WTC11 (cell line): ENCODE measurements around the gene ZEB1. TPM values are rescaled to one million over a fixed set of nuclear protein-coding genes. Genes with fewer than 3 reads are reported as not detected.

Experiments used
- ATAC-seq: fragments of 200-7000 bp; cut with Tn5 transposase; 2 replicates; pipeline ENCODE4 v1.10.0; 2021; ENCODE audit warnings: mild to moderate bottlenecking, moderate library complexity
- CTCF ChIA-PET: fragments of 300-600 bp; sonication (Branson Sonifier 250); formaldehyde crosslinking; loops from one replicate; lab custom pipeline; 2021; ENCODE audit warnings: antibody characterized with exemption; lab: Charles Lee
- POLR2A ChIA-PET: fragments of 350-600 bp; sonication (Branson Sonifier 250); formaldehyde crosslinking; loops from one replicate; lab custom pipeline; 2021; ENCODE audit warnings: antibody characterized with exemption; lab: Charles Lee
- DNase-seq: peaks from one replicate; pipeline ENCODE4 v3.0.0; 2021; ENCODE audit warnings: low spot score
- H3K27ac Mint-ChIP-seq: 2 replicates; pipeline ENCODE4 v1.8.0; 2021; ENCODE audit warnings: mixed read lengths
- H3K27me3 Mint-ChIP-seq: 2 replicates; pipeline ENCODE4 v1.8.0; 2021; ENCODE audit warnings: low read depth, mild to moderate bottlenecking, moderate library complexity, mixed read lengths
- H3K36me3 Mint-ChIP-seq: 2 replicates; pipeline ENCODE4 v1.8.0; 2021; ENCODE audit warnings: mixed read lengths
- H3K4me1 Mint-ChIP-seq: 2 replicates; pipeline ENCODE4 v1.8.0; 2022; ENCODE audit warnings: mixed read lengths
- H3K4me3 Mint-ChIP-seq: 2 replicates; pipeline ENCODE4 v1.8.0; 2021; ENCODE audit warnings: mild to moderate bottlenecking, moderate library complexity, mixed read lengths
- H3K9me3 Mint-ChIP-seq: 2 replicates; pipeline ENCODE4 v1.8.0; 2021; ENCODE audit warnings: mixed read lengths
- ATF1 ChIP-seq: sonication (generic); formaldehyde crosslinking; IDR thresholded peaks from 2 replicates; pipeline ENCODE4 v1.8.1; 2023; ENCODE audit warnings: mild to moderate bottlenecking, moderate library complexity, missing genetic modification reagents
- FOXJ3 ChIP-seq: sonication (generic); formaldehyde crosslinking; IDR thresholded peaks from 2 replicates; pipeline ENCODE4 v1.9.0; 2021; ENCODE audit warnings: missing genetic modification reagents, mild to moderate bottlenecking, borderline replicate concordance
- FOXP1 ChIP-seq: sonication (generic); formaldehyde crosslinking; IDR thresholded peaks from 2 replicates; pipeline ENCODE4 v1.8.0; 2022; ENCODE audit warnings: missing genetic modification reagents, mild to moderate bottlenecking, moderate library complexity, borderline replicate concordance
- MXD4 ChIP-seq: fragments of 250-450 bp; sonication (Bioruptor Pico); IDR thresholded peaks from 2 replicates; pipeline ENCODE4 v1.8.0; 2021; ENCODE audit warnings: mild to moderate bottlenecking, moderate library complexity, borderline replicate concordance
- NR1H2 ChIP-seq: sonication (generic); formaldehyde crosslinking; IDR thresholded peaks from 2 replicates; pipeline ENCODE4 v1.9.0; 2021; ENCODE audit warnings: mild to moderate bottlenecking, moderate library complexity, missing genetic modification reagents
- NR3C1 ChIP-seq: sonication (generic); formaldehyde crosslinking; conservative IDR thresholded peaks from 2 replicates; pipeline ENCODE4 v1.8.1; 2023; ENCODE audit warnings: low read depth, mild to moderate bottlenecking, missing genetic modification reagents
- SMAD3 ChIP-seq: sonication (generic); formaldehyde crosslinking; IDR thresholded peaks from 2 replicates; pipeline ENCODE4 v1.8.0; 2022; ENCODE audit warnings: missing genetic modification reagents, mild to moderate bottlenecking, borderline replicate concordance
- ZNF317 ChIP-seq: sonication (generic); formaldehyde crosslinking; IDR thresholded peaks from 2 replicates; pipeline ENCODE4 v1.8.1; 2023; ENCODE audit warnings: low read depth, mild to moderate bottlenecking, moderate library complexity, missing genetic modification reagents, borderline replicate concordance
- ZNF416 ChIP-seq: fragments of 250-450 bp; sonication (Bioruptor Pico); IDR thresholded peaks from 2 replicates; pipeline ENCODE4 v1.9.0; 2021; ENCODE audit warnings: mild to moderate bottlenecking, inconsistent platforms
- total RNA-seq: library from RNA; stranded (reverse); gene quantifications from 3 replicates; pipeline ENCODE4 v1.2.3, GENCODE V29; 2021
- TF ChIP-seq, protein P1 (sequence below): fragments of 250-450 bp; sonication (Bioruptor Pico); IDR thresholded peaks from 2 replicates; pipeline ENCODE4 v1.9.0; 2021; ENCODE audit warnings: mild to moderate bottlenecking
- TF ChIP-seq, protein P2 (sequence below): sonication (generic); formaldehyde crosslinking; IDR thresholded peaks from 2 replicates; pipeline ENCODE4 v1.8.0; 2022; ENCODE audit warnings: mild to moderate bottlenecking, missing genetic modification reagents
- TF ChIP-seq, protein P3 (sequence below): sonication (generic); formaldehyde crosslinking; IDR thresholded peaks from 2 replicates; pipeline ENCODE4 v1.8.1; 2023; ENCODE audit warnings: mild to moderate bottlenecking, missing genetic modification reagents, borderline replicate concordance
- TF ChIP-seq, protein P4 (sequence below): fragments of 250-450 bp; sonication (Bioruptor Pico); IDR thresholded peaks from 2 replicates; pipeline ENCODE4 v1.9.0; 2021; ENCODE audit warnings: mild to moderate bottlenecking, borderline replicate concordance
- TF ChIP-seq, protein P5 (sequence below): sonication (generic); formaldehyde crosslinking; IDR thresholded peaks from 2 replicates; pipeline ENCODE4 v1.8.1; 2023; ENCODE audit warnings: mild to moderate bottlenecking, missing genetic modification reagents, moderate library complexity

Gene ZEB1
- total RNA-seq, 1 experiment from 2014 or later, result 0.39 TPM

DNA sequence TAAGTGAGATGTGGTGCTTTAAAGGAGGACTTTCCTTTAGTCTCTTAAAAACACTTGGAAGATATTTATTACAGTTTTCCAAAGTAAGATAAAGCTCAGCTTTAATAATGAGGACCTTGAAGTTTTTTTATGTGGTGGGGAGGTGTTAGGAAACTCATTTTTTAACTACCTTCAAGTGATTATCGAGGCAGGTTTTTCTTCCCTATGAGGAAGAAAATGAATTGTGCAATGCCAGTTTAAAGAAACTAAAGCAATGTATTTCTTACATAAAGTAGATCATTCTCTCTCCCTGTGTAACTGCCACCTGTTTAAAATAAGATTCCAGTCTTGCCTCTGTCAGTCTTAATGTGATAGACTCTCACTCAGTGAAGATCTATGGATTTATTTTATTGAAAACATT lies 27.9 kb downstream of the ZEB1 start (continued):
- TF ChIP-seq, protein P1, sequence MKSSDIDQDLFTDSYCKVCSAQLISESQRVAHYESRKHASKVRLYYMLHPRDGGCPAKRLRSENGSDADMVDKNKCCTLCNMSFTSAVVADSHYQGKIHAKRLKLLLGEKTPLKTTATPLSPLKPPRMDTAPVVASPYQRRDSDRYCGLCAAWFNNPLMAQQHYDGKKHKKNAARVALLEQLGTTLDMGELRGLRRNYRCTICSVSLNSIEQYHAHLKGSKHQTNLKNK (CRISPR knock-in tag), result no peak
- TF ChIP-seq NR1H2 (CRISPR knock-in tag), result no peak
- TF ChIP-seq, all 79 proteins: peak for 0

DNA sequence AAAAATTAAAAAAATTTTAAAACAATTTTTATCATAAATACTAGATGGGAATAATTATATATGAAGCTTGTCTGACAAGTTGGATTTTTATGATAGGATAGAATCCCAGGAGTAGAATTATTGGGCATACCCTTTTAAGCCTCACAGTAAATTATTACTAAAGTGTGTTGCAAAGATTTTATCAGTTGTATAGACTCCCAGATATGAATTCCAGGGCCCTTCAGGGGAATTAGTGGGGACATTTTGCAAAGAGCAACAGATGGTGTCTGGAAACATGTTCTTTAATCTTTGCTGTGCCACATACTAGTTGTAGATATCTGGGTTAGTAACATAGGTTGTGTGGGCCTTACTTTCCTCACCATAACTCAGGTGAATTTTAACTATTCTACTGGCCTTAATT lies 28.7 kb downstream of the ZEB1 start:
- no peaks in the 10 kb centered on the region for H3K36me3 Mint-ChIP-seq
- H3K27ac Mint-ChIP-seq, result no peak overlapping the region
- H3K4me3 Mint-ChIP-seq, result no peak overlapping the region
- H3K4me1 Mint-ChIP-seq, result peaks cover 12% of the 10 kb centered on the region
- H3K27me3 Mint-ChIP-seq, result no peaks in the 10 kb centered on the region
- H3K9me3 Mint-ChIP-seq, result no peaks in the 10 kb centered on the region
- ATAC-seq (no peak), DNase-seq (no peak)
- POLR2A ChIA-PET, result no interaction called here
- CTCF ChIA-PET, result no interaction called here
- TF ChIP-seq SMAD3 (CRISPR knock-in tag) (no peak), FOXP1 (CRISPR knock-in tag) (no peak), NR3C1 (CRISPR knock-in tag) (no peak), FOXJ3 (CRISPR knock-in tag) (no peak), ZNF317 (CRISPR knock-in tag) (no peak), MXD4 (CRISPR knock-in tag) (no peak), ZNF416 (CRISPR knock-in tag) (no peak)
- TF ChIP-seq, protein P2, sequence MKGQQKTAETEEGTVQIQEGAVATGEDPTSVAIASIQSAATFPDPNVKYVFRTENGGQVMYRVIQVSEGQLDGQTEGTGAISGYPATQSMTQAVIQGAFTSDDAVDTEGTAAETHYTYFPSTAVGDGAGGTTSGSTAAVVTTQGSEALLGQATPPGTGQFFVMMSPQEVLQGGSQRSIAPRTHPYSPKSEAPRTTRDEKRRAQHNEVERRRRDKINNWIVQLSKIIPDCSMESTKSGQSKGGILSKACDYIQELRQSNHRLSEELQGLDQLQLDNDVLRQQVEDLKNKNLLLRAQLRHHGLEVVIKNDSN (CRISPR knock-in tag), result no peak
- TF ChIP-seq, protein P3, sequence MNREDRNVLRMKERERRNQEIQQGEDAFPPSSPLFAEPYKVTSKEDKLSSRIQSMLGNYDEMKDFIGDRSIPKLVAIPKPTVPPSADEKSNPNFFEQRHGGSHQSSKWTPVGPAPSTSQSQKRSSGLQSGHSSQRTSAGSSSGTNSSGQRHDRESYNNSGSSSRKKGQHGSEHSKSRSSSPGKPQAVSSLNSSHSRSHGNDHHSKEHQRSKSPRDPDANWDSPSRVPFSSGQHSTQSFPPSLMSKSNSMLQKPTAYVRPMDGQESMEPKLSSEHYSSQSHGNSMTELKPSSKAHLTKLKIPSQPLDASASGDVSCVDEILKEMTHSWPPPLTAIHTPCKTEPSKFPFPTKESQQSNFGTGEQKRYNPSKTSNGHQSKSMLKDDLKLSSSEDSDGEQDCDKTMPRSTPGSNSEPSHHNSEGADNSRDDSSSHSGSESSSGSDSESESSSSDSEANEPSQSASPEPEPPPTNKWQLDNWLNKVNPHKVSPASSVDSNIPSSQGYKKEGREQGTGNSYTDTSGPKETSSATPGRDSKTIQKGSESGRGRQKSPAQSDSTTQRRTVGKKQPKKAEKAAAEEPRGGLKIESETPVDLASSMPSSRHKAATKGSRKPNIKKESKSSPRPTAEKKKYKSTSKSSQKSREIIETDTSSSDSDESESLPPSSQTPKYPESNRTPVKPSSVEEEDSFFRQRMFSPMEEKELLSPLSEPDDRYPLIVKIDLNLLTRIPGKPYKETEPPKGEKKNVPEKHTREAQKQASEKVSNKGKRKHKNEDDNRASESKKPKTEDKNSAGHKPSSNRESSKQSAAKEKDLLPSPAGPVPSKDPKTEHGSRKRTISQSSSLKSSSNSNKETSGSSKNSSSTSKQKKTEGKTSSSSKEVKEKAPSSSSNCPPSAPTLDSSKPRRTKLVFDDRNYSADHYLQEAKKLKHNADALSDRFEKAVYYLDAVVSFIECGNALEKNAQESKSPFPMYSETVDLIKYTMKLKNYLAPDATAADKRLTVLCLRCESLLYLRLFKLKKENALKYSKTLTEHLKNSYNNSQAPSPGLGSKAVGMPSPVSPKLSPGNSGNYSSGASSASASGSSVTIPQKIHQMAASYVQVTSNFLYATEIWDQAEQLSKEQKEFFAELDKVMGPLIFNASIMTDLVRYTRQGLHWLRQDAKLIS (CRISPR knock-in tag), result no peak
- TF ChIP-seq, all 79 proteins: peak for 0

DNA sequence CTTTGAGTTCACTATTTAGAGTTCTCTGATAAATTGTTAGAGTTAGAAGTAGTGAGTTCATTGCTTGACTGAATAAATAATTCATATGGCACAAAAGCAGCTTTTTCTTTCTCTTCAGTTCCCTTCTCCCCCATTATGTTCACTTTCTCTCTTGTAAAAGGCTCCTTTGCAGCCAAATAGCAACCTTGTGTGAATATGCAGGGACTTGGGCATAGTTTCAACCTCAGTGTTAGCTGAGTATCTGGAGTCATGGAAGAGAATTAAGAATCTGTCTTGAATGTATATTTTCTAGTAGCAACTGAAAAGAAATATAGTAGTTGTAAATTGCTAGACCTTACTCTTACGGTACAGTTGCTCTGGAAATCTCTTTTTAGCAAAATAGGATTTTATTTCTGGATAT lies 31.9 kb downstream of the ZEB1 start:
- no peaks in the 10 kb centered on the region for H3K9me3 Mint-ChIP-seq
- H3K27me3 Mint-ChIP-seq, result no peaks in the 10 kb centered on the region
- ATAC-seq (0 out of 2 replicates have a peak, but pooled peaks have one; percentile 22), DNase-seq (no peak)
- CTCF ChIA-PET, result no interaction called here
- peaks cover 7% of the 10 kb centered on the region; the same call in 1 of the 2 replicates for H3K4me1 Mint-ChIP-seq
- peak overlapping the region; percentile 36; the same call in 1 of the 2 replicates for H3K27ac Mint-ChIP-seq
- no peak overlapping the region for H3K4me3 Mint-ChIP-seq
- no peaks in the 10 kb centered on the region for H3K36me3 Mint-ChIP-seq
- TF ChIP-seq, protein P4, sequence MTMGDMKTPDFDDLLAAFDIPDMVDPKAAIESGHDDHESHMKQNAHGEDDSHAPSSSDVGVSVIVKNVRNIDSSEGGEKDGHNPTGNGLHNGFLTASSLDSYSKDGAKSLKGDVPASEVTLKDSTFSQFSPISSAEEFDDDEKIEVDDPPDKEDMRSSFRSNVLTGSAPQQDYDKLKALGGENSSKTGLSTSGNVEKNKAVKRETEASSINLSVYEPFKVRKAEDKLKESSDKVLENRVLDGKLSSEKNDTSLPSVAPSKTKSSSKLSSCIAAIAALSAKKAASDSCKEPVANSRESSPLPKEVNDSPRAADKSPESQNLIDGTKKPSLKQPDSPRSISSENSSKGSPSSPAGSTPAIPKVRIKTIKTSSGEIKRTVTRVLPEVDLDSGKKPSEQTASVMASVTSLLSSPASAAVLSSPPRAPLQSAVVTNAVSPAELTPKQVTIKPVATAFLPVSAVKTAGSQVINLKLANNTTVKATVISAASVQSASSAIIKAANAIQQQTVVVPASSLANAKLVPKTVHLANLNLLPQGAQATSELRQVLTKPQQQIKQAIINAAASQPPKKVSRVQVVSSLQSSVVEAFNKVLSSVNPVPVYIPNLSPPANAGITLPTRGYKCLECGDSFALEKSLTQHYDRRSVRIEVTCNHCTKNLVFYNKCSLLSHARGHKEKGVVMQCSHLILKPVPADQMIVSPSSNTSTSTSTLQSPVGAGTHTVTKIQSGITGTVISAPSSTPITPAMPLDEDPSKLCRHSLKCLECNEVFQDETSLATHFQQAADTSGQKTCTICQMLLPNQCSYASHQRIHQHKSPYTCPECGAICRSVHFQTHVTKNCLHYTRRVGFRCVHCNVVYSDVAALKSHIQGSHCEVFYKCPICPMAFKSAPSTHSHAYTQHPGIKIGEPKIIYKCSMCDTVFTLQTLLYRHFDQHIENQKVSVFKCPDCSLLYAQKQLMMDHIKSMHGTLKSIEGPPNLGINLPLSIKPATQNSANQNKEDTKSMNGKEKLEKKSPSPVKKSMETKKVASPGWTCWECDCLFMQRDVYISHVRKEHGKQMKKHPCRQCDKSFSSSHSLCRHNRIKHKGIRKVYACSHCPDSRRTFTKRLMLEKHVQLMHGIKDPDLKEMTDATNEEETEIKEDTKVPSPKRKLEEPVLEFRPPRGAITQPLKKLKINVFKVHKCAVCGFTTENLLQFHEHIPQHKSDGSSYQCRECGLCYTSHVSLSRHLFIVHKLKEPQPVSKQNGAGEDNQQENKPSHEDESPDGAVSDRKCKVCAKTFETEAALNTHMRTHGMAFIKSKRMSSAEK (CRISPR knock-in tag), result no peak
- TF ChIP-seq, protein P5, sequence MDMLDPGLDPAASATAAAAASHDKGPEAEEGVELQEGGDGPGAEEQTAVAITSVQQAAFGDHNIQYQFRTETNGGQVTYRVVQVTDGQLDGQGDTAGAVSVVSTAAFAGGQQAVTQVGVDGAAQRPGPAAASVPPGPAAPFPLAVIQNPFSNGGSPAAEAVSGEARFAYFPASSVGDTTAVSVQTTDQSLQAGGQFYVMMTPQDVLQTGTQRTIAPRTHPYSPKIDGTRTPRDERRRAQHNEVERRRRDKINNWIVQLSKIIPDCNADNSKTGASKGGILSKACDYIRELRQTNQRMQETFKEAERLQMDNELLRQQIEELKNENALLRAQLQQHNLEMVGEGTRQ, result no peak
- TF ChIP-seq ATF1 (CRISPR knock-in tag), result no peak
- POLR2A ChIA-PET, result no interaction called here
